ENCODE results near the gene ARFGAP1. TPM values are rescaled to one million over a fixed set of nuclear protein-coding genes. Genes with fewer than 3 reads are reported as not detected.

The ARFGAP1 gene
- total RNA-seq, 4 donors from 2014 or later, result 31.0 to 55.1 (median 36.9) TPM

- TF ChIP-seq CTCF (IDR thresholded peaks at IDR 0.05), result no peak
- TF ChIP-seq POLR2A (IDR thresholded peaks at IDR 0.05), result no peak
- H3K4me3 ChIP-seq (ENCODE audit: low read depth, poor library complexity, severe bottlenecking), result no peak overlapping the region
- DNase-seq (ENCODE audit: low spot score in 2 of 2), result no peak
- intact Hi-C loops (cut with DNase I; ENCODE audit: low total_unique reads), result no loop called here
- 47 to 49% methylated on average over 11 of the region's 11 CpGs for WGBS, 2 donors
These were observed 20.8 kb downstream of the ARFGAP1 start for GRCh38 chr20:63293456-63293855.

- no peak for DNase-seq (ENCODE audit: low spot score in 2 of 2)
- TF ChIP-seq CTCF (IDR thresholded peaks at IDR 0.05) (no peak), POLR2A (IDR thresholded peaks at IDR 0.05) (no peak)
- intact Hi-C loops (cut with DNase I; ENCODE audit: low total_unique reads), result no loop called here
- 49 to 63% methylated on average over 13 to 18 of the region's 22 CpGs for WGBS, 2 donors
- H3K4me3 ChIP-seq (ENCODE audit: low read depth, poor library complexity, severe bottlenecking), result no peak overlapping the region
These were observed 21.4 kb downstream of the ARFGAP1 start for GRCh38 chr20:63293871-63294535.

GRCh38 chr20:63294536-63294900 is 21.9 kb downstream of the ARFGAP1 start:
- DNase-seq (ENCODE audit: low spot score in 2 of 2), result no peak

GRCh38 chr20:63295018-63295417 is 22.4 kb downstream of the ARFGAP1 start:
- intact Hi-C loops (cut with DNase I; ENCODE audit: low total_unique reads), result no loop called here
- TF ChIP-seq POLR2A (IDR thresholded peaks at IDR 0.05) (no peak), CTCF (IDR thresholded peaks at IDR 0.05) (no peak)
- WGBS, 2 donors, result 36% methylated on average over 13 to 16 of the region's 19 CpGs
- no peak overlapping the region for H3K4me3 ChIP-seq (ENCODE audit: low read depth, poor library complexity, severe bottlenecking)
- DNase-seq (ENCODE audit: low spot score in 2 of 2), result no peak

More at GRCh38 chr20:63294536-63294900, 21.9 kb downstream of the ARFGAP1 start:
- no peak for TF ChIP-seq POLR2A (IDR thresholded peaks at IDR 0.05)
- no peak for TF ChIP-seq CTCF (IDR thresholded peaks at IDR 0.05)
- H3K4me3 ChIP-seq (ENCODE audit: low read depth, poor library complexity, severe bottlenecking), result no peak overlapping the region
- intact Hi-C loops (cut with DNase I; ENCODE audit: low total_unique reads), result no loop called here
- WGBS, 2 donors, result 82 to 83% methylated on average over 12 of the region's 12 CpGs

GRCh38 chr20:63295422-63295821 is 22.8 kb downstream of the ARFGAP1 start:
- no peak for TF ChIP-seq POLR2A (IDR thresholded peaks at IDR 0.05)
- no peak for TF ChIP-seq CTCF (IDR thresholded peaks at IDR 0.05)

GRCh38 chr20:63295846-63296245 is 23.2 kb downstream of the ARFGAP1 start:
- H3K4me3 ChIP-seq (ENCODE audit: low read depth, poor library complexity, severe bottlenecking), result no peak overlapping the region
- no peak for DNase-seq (ENCODE audit: low spot score in 2 of 2)
- intact Hi-C loops (cut with DNase I; ENCODE audit: low total_unique reads), result no loop called here
- WGBS, 2 donors, result 23 to 27% methylated on average over 6 to 20 of the region's 20 CpGs
- TF ChIP-seq POLR2A (IDR thresholded peaks at IDR 0.05) (no peak), CTCF (IDR thresholded peaks at IDR 0.05) (no peak)

More at GRCh38 chr20:63295422-63295821, 22.8 kb downstream of the ARFGAP1 start:
- no peak for DNase-seq (ENCODE audit: low spot score in 2 of 2)
- intact Hi-C loops (cut with DNase I; ENCODE audit: low total_unique reads), result no loop called here
- WGBS, 2 donors, result 24 to 27% methylated on average over 14 to 17 of the region's 17 CpGs
- H3K4me3 ChIP-seq (ENCODE audit: low read depth, poor library complexity, severe bottlenecking), result no peak overlapping the region

Measured in lower leg skin (tissue), 4 donors.